OCI-LY3 (cell line): ENCODE results near the gene HIBADH.

Source experiments
- H2AFZ ChIP-seq: fragments of 200-600, 300-600 bp; shearing (Covaris generic); 2 replicates; pipeline ENCODE4 v1.6.0; 2014; ENCODE audit warnings: antibody characterized with exemption, low read depth, low read length
- H3K27ac ChIP-seq: fragments of 200-600, 300-600 bp; sonication (generic); 2 replicates; pipeline ENCODE4 v1.5.1; 2014; ENCODE audit warnings: mild to moderate bottlenecking, low read length, moderate library complexity, mixed read lengths
- H3K27me3 ChIP-seq: fragments of 200-600, 300-600 bp; sonication (generic); 2 replicates; pipeline ENCODE4 v1.6.1; 2014; ENCODE audit warnings: low read depth, low read length, mixed read lengths
- H3K36me3 ChIP-seq: fragments of 200-600, 300-600 bp; sonication (generic); replicated peaks from 2 replicates; pipeline ENCODE3; 2014; ENCODE audit warnings: low read depth, low read length, mixed read lengths
- H3K4me1 ChIP-seq: fragments of 300-600, 200-600 bp; sonication (generic); 2 replicates; pipeline ENCODE4 v1.6.1; 2014; ENCODE audit warnings: low read length, mixed read lengths
- H3K4me2 ChIP-seq: fragments of 200-600, 300-600 bp; sonication (generic); 2 replicates; pipeline ENCODE4 v1.6.1; 2014; ENCODE audit warnings: low read length, mixed read lengths
- H3K4me3 ChIP-seq: fragments of 300-600, 200-600 bp; sonication (generic); 2 replicates; pipeline ENCODE4 v1.5.1; 2014; ENCODE audit warnings: antibody characterized with exemption, mild to moderate bottlenecking, low read length, moderate library complexity
- H3K79me2 ChIP-seq: fragments of 300-600, 200-600 bp; shearing (Covaris generic); 2 replicates; pipeline ENCODE4 v1.6.1; 2014; ENCODE audit warnings: mild to moderate bottlenecking, low read length, mixed read lengths
- H3K9ac ChIP-seq: fragments of 300-600, 200-600 bp; shearing (Covaris generic); 2 replicates; pipeline ENCODE4 v1.6.0; 2014; ENCODE audit warnings: mild to moderate bottlenecking, low read length, moderate library complexity
- H3K9me3 ChIP-seq: fragments of 200-600, 300-600 bp; shearing (Covaris generic); 2 replicates; pipeline ENCODE4 v1.6.1; 2014; ENCODE audit warnings: low read length, mixed read lengths; ENCODE audit not compliant: insufficient read depth
- H4K20me1 ChIP-seq: fragments of 200-600, 300-600 bp; sonication (generic); 2 replicates; pipeline ENCODE4 v1.6.1; 2016; ENCODE audit warnings: low read length, mixed read lengths; ENCODE audit not compliant: insufficient read depth
- EZH2phosphoT487 ChIP-seq: fragments of 200-600 bp; shearing (Covaris generic); IDR thresholded peaks from 2 replicates; pipeline ENCODE4 v1.6.1; 2018; ENCODE audit warnings: antibody characterized with exemption, mixed run types, low read depth
- TF ChIP-seq, protein P1 (sequence below): fragments of 200-600, 300-600 bp; sonication (generic); IDR thresholded peaks from 2 replicates; pipeline ENCODE4 v1.5.1; 2014; ENCODE audit warnings: antibody characterized with exemption, low read length, low read depth

The HIBADH gene

GRCh38 chr7:27605689-27606269 is 56.9 kb downstream of the HIBADH start:
- H3K4me3 ChIP-seq = peak overlapping the region; percentile 38
- H3K27ac ChIP-seq = no peak overlapping the region
- H4K20me1 ChIP-seq = no peaks in the 10 kb centered on the region
- H3K4me1 ChIP-seq = no peaks in the 10 kb centered on the region
- H3K79me2 ChIP-seq = no peaks in the 10 kb centered on the region
- no peaks in the 10 kb centered on the region for H3K9me3 ChIP-seq
- peak overlapping the region; percentile 23; the same call in 1 of the 2 replicates for H3K4me2 ChIP-seq
- no peaks in the 10 kb centered on the region for H3K36me3 ChIP-seq
- no peak for TF ChIP-seq EZH2phosphoT487
- TF ChIP-seq, protein P1, sequence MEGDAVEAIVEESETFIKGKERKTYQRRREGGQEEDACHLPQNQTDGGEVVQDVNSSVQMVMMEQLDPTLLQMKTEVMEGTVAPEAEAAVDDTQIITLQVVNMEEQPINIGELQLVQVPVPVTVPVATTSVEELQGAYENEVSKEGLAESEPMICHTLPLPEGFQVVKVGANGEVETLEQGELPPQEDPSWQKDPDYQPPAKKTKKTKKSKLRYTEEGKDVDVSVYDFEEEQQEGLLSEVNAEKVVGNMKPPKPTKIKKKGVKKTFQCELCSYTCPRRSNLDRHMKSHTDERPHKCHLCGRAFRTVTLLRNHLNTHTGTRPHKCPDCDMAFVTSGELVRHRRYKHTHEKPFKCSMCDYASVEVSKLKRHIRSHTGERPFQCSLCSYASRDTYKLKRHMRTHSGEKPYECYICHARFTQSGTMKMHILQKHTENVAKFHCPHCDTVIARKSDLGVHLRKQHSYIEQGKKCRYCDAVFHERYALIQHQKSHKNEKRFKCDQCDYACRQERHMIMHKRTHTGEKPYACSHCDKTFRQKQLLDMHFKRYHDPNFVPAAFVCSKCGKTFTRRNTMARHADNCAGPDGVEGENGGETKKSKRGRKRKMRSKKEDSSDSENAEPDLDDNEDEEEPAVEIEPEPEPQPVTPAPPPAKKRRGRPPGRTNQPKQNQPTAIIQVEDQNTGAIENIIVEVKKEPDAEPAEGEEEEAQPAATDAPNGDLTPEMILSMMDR = peak; percentile 42; the same call in 1 of the 2 replicates
- no peak overlapping the region for H2AFZ ChIP-seq
- H3K27me3 ChIP-seq = no peaks in the 10 kb centered on the region
- no peak overlapping the region; the same call in 1 of the 2 replicates for H3K9ac ChIP-seq

DNA sequence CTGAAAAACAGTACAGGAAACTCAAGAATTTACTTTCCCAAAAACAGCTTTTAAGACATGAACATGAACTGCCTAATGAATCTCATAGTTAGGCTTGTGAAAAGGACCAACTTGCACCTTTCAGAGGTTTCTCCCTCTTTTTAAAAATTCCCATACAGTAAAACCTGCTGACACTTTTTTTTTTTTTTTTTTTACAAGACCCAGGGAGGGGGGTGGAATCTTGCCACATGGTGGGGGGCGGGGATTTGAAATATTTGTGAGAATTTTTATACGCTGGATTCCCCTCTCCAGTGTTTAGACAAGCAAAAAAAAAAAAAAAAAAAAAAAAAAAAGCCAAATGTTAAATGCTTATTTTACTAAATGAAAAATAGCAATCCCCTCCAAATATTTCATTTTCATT is 57.4 kb downstream of the HIBADH start:
- H3K9ac ChIP-seq = no peak overlapping the region; the same call in 1 of the 2 replicates
- H3K4me2 ChIP-seq = peak overlapping the region; percentile 23
- no peak for TF ChIP-seq EZH2phosphoT487
- TF ChIP-seq, protein P1 = no peak
- no peaks in the 10 kb centered on the region for H3K36me3 ChIP-seq
- H3K4me3 ChIP-seq = peak overlapping the region; percentile 38
- no peaks in the 10 kb centered on the region for H4K20me1 ChIP-seq
- no peaks in the 10 kb centered on the region for H3K79me2 ChIP-seq
- no peaks in the 10 kb centered on the region for H3K9me3 ChIP-seq
- no peak overlapping the region for H3K27ac ChIP-seq
- H3K4me1 ChIP-seq = no peaks in the 10 kb centered on the region
- no peak overlapping the region for H2AFZ ChIP-seq
- H3K27me3 ChIP-seq = no peaks in the 10 kb centered on the region

- H3K27me3 ChIP-seq = no peaks in the 10 kb centered on the region
- H3K79me2 ChIP-seq = no peaks in the 10 kb centered on the region
- no peak overlapping the region for H3K4me2 ChIP-seq
- H3K27ac ChIP-seq = no peak overlapping the region
- H3K4me1 ChIP-seq = no peaks in the 10 kb centered on the region
- TF ChIP-seq EZH2phosphoT487 = no peak
- TF ChIP-seq, protein P1 = no peak
- no peak overlapping the region for H2AFZ ChIP-seq
- no peak overlapping the region for H3K9ac ChIP-seq
- H4K20me1 ChIP-seq = no peaks in the 10 kb centered on the region
- no peaks in the 10 kb centered on the region for H3K36me3 ChIP-seq
- H3K4me3 ChIP-seq = no peak overlapping the region
- no peaks in the 10 kb centered on the region for H3K9me3 ChIP-seq
Measured at GRCh38 chr7:27603813-27604212, 58.9 kb downstream of the HIBADH start.

DNA sequence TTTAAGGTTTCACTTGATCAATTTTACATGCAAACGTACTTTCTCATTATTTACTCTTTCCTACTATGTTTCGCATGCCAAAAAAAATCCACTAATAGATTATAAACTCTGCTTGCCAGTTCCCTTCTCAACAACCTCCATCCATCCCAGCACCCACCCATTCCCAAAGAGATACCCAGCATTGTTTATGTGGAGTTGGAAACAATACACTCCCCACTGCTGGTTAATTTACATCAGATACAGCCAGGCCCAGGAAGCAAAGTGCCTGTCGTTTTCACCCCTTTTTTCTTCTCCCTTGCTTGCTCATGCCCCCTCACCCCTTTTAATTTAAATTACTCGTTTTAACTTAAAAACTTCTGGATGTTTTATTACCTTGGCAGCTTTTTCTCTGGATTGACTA is 59.9 kb downstream of the HIBADH start:
- no peak overlapping the region for H3K9ac ChIP-seq
- TF ChIP-seq, protein P1 = no peak
- no peak for TF ChIP-seq EZH2phosphoT487
- H3K9me3 ChIP-seq = no peaks in the 10 kb centered on the region
- no peaks in the 10 kb centered on the region for H3K27me3 ChIP-seq
- no peak overlapping the region for H2AFZ ChIP-seq
- H3K4me1 ChIP-seq = no peaks in the 10 kb centered on the region
- H3K4me2 ChIP-seq = no peak overlapping the region
- no peaks in the 10 kb centered on the region for H3K36me3 ChIP-seq
- H3K79me2 ChIP-seq = no peaks in the 10 kb centered on the region
- H3K27ac ChIP-seq = no peak overlapping the region
- no peak overlapping the region for H3K4me3 ChIP-seq
- no peaks in the 10 kb centered on the region for H4K20me1 ChIP-seq
